ENCODE measurements around the gene HOATZ. TPM values are rescaled to one million over a fixed set of nuclear protein-coding genes. Genes with fewer than 3 reads are reported as not detected.

HOATZ gene
- total and polyA plus RNA-seq, 2 donors (not counting 3 experiments of a cell fraction or from before 2014, with no cell fraction given): not detected

DNA sequence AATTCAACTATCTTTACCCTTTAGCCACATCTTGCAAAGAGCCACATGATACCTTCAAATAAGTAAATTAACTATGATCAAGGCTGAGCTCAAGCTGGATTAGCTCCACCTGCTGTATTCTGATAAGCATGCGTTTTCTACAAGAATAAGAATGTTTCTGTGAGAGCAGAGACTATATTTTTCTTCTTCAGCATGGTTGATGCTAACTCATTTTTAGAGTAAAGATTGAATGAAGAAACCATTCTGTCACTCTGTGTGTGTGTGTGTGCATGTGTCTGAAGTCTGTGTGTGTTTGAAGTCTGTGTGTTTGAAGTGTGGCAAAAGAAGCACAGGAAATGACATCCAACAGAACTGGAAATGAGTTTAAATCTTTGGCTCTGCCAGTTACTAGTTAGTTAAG is 14.0 kb downstream of the HOATZ start:
- H3K9me3 ChIP-seq (replicated peaks; ENCODE audit: control insufficient read depth, insufficient read depth, low read length): no peaks in the 10 kb centered on the region
- no peaks in the 10 kb centered on the region for H3K4me1 ChIP-seq (ENCODE audit: control insufficient read depth, extremely low read depth, insufficient read depth, low read length)
- no peaks in the 10 kb centered on the region for H3K79me2 ChIP-seq (ENCODE audit: control insufficient read depth, insufficient read depth, low read length)
- H3K36me3 ChIP-seq (ENCODE audit: control insufficient read depth in 2 of 2, extremely low read depth in 1 of 2, insufficient read depth in 2 of 2, low read length in 2 of 2): no peaks in the 10 kb centered on the region
- H4K20me1 ChIP-seq (replicated peaks; ENCODE audit: control insufficient read depth, extremely low read depth, insufficient read depth, low read length): no peaks in the 10 kb centered on the region
- no peak overlapping the region for H3K9ac ChIP-seq (replicated peaks; ENCODE audit: extremely low read depth, insufficient read depth, low read length)
- POLR2A ChIA-PET: no interaction called here
- H3K4me3 ChIP-seq (replicated peaks in 1 of 3; ENCODE audit: insufficient read depth in 1 of 3, low read depth in 1 of 3, low read length in 3 of 3): no peak overlapping the region
- no peak overlapping the region for H3K27ac ChIP-seq (ENCODE audit: insufficient read depth, low read depth, low read length)
- peaks cover 3 to 18% of the 10 kb centered on the region in 2 experiments for H3K27me3 ChIP-seq (ENCODE audit: control insufficient read depth in 2 of 2, insufficient read depth in 2 of 2, low read length in 2 of 2)
- dilution Hi-C loops (cut with MboI; ENCODE audit: extremely low pct_ligation_motif_present, low sequenced_read_pairs): no loop called here
- H3K9me1 ChIP-seq (replicated peaks; ENCODE audit: control insufficient read depth, extremely low read depth, insufficient read depth, low read length): no peaks in the 10 kb centered on the region
- no peak for TF ChIP-seq FOS (IDR thresholded peaks at IDR 0.05; ENCODE audit: borderline replicate concordance, insufficient read depth, low read length)
- TF ChIP-seq POLR2A (IDR thresholded peaks at IDR 0.05; ENCODE audit: low read depth, low read length): no peak
- TF ChIP-seq POLR2AphosphoS5 (IDR thresholded peaks at IDR 0.05; ENCODE audit: insufficient read depth, low read depth, low read length): no peak
- no peak for TF ChIP-seq EZH2 (IDR thresholded peaks at IDR 0.05; ENCODE audit: borderline replicate concordance, low read depth, low read length, severe bottlenecking)
- no peak for TF ChIP-seq MYC (IDR thresholded peaks at IDR 0.05; ENCODE audit: low read depth, low read length)
- no peak for TF ChIP-seq GATA2 (IDR thresholded peaks at IDR 0.05; ENCODE audit: insufficient read depth, insufficient read length, low read depth, low read length)
- TF ChIP-seq, protein P1, sequence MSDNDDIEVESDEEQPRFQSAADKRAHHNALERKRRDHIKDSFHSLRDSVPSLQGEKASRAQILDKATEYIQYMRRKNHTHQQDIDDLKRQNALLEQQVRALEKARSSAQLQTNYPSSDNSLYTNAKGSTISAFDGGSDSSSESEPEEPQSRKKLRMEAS (IDR thresholded peaks at IDR 0.05; ENCODE audit: insufficient read depth, insufficient read length): no peak
- no peak for TF ChIP-seq JUN (IDR thresholded peaks at IDR 0.05; ENCODE audit: borderline replicate concordance, insufficient read depth, insufficient read length, low read depth)
- TF ChIP-seq, protein P2, sequence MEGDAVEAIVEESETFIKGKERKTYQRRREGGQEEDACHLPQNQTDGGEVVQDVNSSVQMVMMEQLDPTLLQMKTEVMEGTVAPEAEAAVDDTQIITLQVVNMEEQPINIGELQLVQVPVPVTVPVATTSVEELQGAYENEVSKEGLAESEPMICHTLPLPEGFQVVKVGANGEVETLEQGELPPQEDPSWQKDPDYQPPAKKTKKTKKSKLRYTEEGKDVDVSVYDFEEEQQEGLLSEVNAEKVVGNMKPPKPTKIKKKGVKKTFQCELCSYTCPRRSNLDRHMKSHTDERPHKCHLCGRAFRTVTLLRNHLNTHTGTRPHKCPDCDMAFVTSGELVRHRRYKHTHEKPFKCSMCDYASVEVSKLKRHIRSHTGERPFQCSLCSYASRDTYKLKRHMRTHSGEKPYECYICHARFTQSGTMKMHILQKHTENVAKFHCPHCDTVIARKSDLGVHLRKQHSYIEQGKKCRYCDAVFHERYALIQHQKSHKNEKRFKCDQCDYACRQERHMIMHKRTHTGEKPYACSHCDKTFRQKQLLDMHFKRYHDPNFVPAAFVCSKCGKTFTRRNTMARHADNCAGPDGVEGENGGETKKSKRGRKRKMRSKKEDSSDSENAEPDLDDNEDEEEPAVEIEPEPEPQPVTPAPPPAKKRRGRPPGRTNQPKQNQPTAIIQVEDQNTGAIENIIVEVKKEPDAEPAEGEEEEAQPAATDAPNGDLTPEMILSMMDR (IDR thresholded peaks at IDR 0.05; ENCODE audit: extremely low read depth in 1 of 2, insufficient read depth in 1 of 2, low read depth in 1 of 2, low read length in 2 of 2): no peak
- BruUV-seq (replicated peaks): no TSS peak
- DNase-seq (ENCODE audit: low read depth, low spot score): no peak
- intact Hi-C loops (cut with micrococcal nuclease): no loop called here
- no peak overlapping the region for H2AFZ ChIP-seq (ENCODE audit: low read depth, low read length)
- CTCF ChIA-PET: interaction anchor here (0.8 kb wide), 1 partner anchor 246 kb away, joined by 3 read pairs; no protein-coding TSS in a partner anchor
- no peak for FAIRE-seq
- no peak overlapping the region for H3K4me2 ChIP-seq (ENCODE audit: insufficient read depth, low read length)
